Measurements from ENCODE around the gene CD46. TPM values are rescaled to one million over a fixed set of nuclear protein-coding genes. Genes with fewer than 3 reads are reported as not detected.

Gene CD46
- total RNA-seq, 1 experiment from 2014 or later: 116 TPM

DNA sequence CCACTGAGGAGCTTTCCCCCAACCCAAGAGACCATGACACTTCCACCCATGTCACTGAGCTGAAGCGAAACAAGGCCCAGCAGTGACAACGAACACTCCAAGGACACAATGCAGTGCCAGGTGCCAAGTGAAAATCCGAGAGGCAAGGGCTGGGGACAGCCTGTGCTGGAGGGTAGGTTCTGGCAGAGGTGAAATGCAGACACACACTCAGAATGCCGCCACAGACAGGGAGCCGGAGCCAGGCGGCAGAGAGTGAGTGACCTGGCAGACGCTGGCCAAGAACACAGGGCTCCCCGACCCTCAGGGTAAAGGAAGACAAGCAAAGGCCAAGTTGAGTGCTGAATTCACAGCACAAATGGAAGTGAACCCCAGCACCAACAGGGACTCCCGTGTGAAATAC, 78.9 kb downstream of the CD46 start:
- Histone ChIP-seq H3K4me1 (ENCODE audit: insufficient read depth, low read length) (peaks cover 25% of the 10 kb centered on the region), H3K27ac (ENCODE audit: low read length) (no peak overlapping the region), H3F3A (ENCODE audit: low read length, unreplicated experiment) (peaks cover 5% of the 10 kb centered on the region), H3K79me2 (ENCODE audit: low read length) (peaks cover 68% of the 10 kb centered on the region), H2AFZ (ENCODE audit: low read length) (no peak overlapping the region), H3K27me3 (ENCODE audit: low read length) (no peaks in the 10 kb centered on the region), H4K20me1 (ENCODE audit: low read length) (no peaks in the 10 kb centered on the region), H3K9ac (ENCODE audit: low read length) (no peak overlapping the region), H3K9me2 (replicated peaks; ENCODE audit: low read length) (no peaks in the 10 kb centered on the region), H3K36me3 (ENCODE audit: low read depth, low read length) (peaks cover 7% of the 10 kb centered on the region), H3K9me3 (ENCODE audit: low read length) (no peaks in the 10 kb centered on the region), H3K4me2 (ENCODE audit: low read length) (no peak overlapping the region), H3K4me3 (ENCODE audit: low read length) (no peak overlapping the region)
- TF ChIP-seq EZH2phosphoT487 (IDR thresholded peaks at IDR 0.05; ENCODE audit: borderline replicate concordance, low read length) (no peak), EZH2 (IDR thresholded peaks at IDR 0.05; ENCODE audit: low read length, unreplicated experiment) (no peak)
- TF ChIP-seq, protein P1, sequence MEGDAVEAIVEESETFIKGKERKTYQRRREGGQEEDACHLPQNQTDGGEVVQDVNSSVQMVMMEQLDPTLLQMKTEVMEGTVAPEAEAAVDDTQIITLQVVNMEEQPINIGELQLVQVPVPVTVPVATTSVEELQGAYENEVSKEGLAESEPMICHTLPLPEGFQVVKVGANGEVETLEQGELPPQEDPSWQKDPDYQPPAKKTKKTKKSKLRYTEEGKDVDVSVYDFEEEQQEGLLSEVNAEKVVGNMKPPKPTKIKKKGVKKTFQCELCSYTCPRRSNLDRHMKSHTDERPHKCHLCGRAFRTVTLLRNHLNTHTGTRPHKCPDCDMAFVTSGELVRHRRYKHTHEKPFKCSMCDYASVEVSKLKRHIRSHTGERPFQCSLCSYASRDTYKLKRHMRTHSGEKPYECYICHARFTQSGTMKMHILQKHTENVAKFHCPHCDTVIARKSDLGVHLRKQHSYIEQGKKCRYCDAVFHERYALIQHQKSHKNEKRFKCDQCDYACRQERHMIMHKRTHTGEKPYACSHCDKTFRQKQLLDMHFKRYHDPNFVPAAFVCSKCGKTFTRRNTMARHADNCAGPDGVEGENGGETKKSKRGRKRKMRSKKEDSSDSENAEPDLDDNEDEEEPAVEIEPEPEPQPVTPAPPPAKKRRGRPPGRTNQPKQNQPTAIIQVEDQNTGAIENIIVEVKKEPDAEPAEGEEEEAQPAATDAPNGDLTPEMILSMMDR (conservative IDR thresholded peaks at IDR 0.05; ENCODE audit: low read depth, low read length): no peak
- no TSS peak for BruUV-seq (replicated peaks)
- no peak for ATAC-seq
- POLR2A ChIA-PET (ENCODE audit: unreplicated experiment): interaction anchor here (0.6 kb wide), 1 partner anchor 38 kb away, joined by 3 read pairs; no protein-coding TSS in a partner anchor
- intact Hi-C loops (cut with micrococcal nuclease): no loop called here
- CTCF ChIA-PET: interaction anchor here (0.6 to 2.4 kb wide), 2 partner anchors 38 to 132 kb away, joined by 3 to 20 read pairs; no protein-coding TSS in a partner anchor
- no peak for DNase-seq

DNA sequence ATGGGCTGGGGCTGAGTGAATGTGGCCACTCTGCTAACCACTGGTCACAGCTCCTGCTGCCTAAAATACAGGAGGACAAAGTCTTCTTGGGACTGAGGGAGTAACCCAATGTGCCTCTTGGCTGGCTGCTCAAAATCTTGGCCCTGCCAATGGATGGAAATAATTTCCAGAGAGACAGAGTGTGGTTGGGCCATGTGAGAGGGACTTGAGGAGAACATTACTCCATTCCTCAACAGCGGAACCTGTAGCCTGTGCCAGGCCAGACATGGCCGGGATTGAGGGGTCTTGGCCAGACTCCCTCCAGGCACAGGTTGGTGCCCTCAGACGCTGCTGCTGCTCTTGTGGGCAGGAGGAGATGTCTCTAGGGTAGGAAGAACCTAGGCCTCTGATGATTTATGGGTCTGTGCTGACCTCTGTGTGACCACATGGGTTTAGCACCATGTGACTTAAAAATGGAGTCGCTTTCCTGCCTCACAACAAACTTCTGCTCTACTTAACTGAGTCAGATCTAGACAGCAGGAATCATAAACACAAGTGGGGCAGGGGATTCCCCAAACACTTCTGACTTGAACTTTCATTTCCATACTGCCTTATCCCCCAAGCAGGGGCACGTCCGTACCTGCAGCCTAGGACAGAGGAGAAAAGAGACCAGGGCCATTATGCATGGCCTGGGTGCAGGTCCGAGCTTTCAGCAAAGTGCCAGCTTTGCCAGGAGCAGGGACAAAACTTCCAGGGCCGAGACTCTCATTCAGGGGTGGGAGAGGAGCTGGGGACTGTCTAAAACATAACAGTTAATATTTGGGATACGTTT, 79.9 kb downstream of the CD46 start:
- ATAC-seq (no peak), DNase-seq (no peak)
- no peaks in the 10 kb centered on the region for H3K27me3 ChIP-seq (ENCODE audit: low read length)
- intact Hi-C loops (cut with micrococcal nuclease): no loop called here
- H3F3A ChIP-seq (ENCODE audit: low read length, unreplicated experiment): peaks cover 3% of the 10 kb centered on the region
- H3K27ac ChIP-seq (ENCODE audit: low read length): no peak overlapping the region
- no peaks in the 10 kb centered on the region for H3K9me3 ChIP-seq (ENCODE audit: low read length)
- H3K9ac ChIP-seq (ENCODE audit: low read length): no peak overlapping the region
- no peaks in the 10 kb centered on the region for H3K9me2 ChIP-seq (replicated peaks; ENCODE audit: low read length)
- no TSS peak for BruUV-seq (replicated peaks)
- POLR2A ChIA-PET (ENCODE audit: unreplicated experiment): no interaction called here
- H3K79me2 ChIP-seq (ENCODE audit: low read length): peaks cover 71% of the 10 kb centered on the region
- no peaks in the 10 kb centered on the region for H4K20me1 ChIP-seq (ENCODE audit: low read length)
- peaks cover 9% of the 10 kb centered on the region for H3K36me3 ChIP-seq (ENCODE audit: low read depth, low read length)
- H3K4me1 ChIP-seq (ENCODE audit: insufficient read depth, low read length): peaks cover 16% of the 10 kb centered on the region
- CTCF ChIA-PET: no interaction called here
- no peak overlapping the region for H3K4me3 ChIP-seq (ENCODE audit: low read length)
- H2AFZ ChIP-seq (ENCODE audit: low read length): no peak overlapping the region
- H3K4me2 ChIP-seq (ENCODE audit: low read length): no peak overlapping the region
- TF ChIP-seq, protein P1 (conservative IDR thresholded peaks at IDR 0.05; ENCODE audit: low read depth, low read length): no peak
- TF ChIP-seq EZH2 (IDR thresholded peaks at IDR 0.05; ENCODE audit: low read length, unreplicated experiment) (no peak), EZH2phosphoT487 (IDR thresholded peaks at IDR 0.05; ENCODE audit: borderline replicate concordance, low read length) (no peak)

DNA sequence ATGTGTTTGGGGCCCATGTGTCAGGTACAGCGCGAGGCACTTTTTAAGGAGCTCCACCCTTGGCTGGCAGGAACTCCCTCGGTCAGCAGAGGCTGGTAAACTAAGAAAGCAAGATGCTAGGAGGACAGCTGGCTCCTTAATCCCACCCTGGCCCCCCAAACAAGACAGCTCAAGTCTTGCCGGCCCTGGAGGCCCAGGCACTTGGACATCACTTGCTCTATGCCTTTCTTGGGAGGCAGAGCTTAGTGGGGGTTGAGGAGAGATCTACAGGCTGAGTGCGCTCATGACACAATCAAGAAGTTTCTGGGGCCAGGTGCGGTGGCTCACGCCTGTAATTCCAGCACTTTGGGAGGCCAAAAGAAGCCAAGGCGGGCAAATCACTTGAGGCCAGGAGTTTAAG, 80.9 kb downstream of the CD46 start:
- H4K20me1 ChIP-seq (ENCODE audit: low read length): no peaks in the 10 kb centered on the region; the same call in 1 of the 2 replicates
- DNase-seq (no peak), ATAC-seq (no peak)
- no peaks in the 10 kb centered on the region for H3K27me3 ChIP-seq (ENCODE audit: low read length)
- peaks cover 8% of the 10 kb centered on the region; the same call in 1 of the 2 replicates for H3K4me1 ChIP-seq (ENCODE audit: insufficient read depth, low read length)
- TF ChIP-seq EZH2phosphoT487 (IDR thresholded peaks at IDR 0.05; ENCODE audit: borderline replicate concordance, low read length): no peak
- intact Hi-C loops (cut with micrococcal nuclease): no loop called here
- H3K36me3 ChIP-seq (ENCODE audit: low read depth, low read length): peaks cover 9% of the 10 kb centered on the region
- H3K4me3 ChIP-seq (ENCODE audit: low read length): no peak overlapping the region
- no TSS peak for BruUV-seq (replicated peaks)
- H3F3A ChIP-seq (ENCODE audit: low read length, unreplicated experiment): no peaks in the 10 kb centered on the region
- CTCF ChIA-PET: no interaction called here
- no peaks in the 10 kb centered on the region for H3K9me2 ChIP-seq (replicated peaks; ENCODE audit: low read length)
- H3K4me2 ChIP-seq (ENCODE audit: low read length): no peak overlapping the region
- H3K9ac ChIP-seq (ENCODE audit: low read length): no peak overlapping the region
- POLR2A ChIA-PET (ENCODE audit: unreplicated experiment): no interaction called here
- H2AFZ ChIP-seq (ENCODE audit: low read length): no peak overlapping the region
- H3K79me2 ChIP-seq (ENCODE audit: low read length): peaks cover 71% of the 10 kb centered on the region
- H3K27ac ChIP-seq (ENCODE audit: low read length): no peak overlapping the region
- H3K9me3 ChIP-seq (ENCODE audit: low read length): no peaks in the 10 kb centered on the region

Measured in PC-3 (cell line).